ENCODE measurements around the gene PCSK6.
A peak's percentile ranks its signal among the peaks of the same experiment; 100 is the strongest.

Gene PCSK6

DNA sequence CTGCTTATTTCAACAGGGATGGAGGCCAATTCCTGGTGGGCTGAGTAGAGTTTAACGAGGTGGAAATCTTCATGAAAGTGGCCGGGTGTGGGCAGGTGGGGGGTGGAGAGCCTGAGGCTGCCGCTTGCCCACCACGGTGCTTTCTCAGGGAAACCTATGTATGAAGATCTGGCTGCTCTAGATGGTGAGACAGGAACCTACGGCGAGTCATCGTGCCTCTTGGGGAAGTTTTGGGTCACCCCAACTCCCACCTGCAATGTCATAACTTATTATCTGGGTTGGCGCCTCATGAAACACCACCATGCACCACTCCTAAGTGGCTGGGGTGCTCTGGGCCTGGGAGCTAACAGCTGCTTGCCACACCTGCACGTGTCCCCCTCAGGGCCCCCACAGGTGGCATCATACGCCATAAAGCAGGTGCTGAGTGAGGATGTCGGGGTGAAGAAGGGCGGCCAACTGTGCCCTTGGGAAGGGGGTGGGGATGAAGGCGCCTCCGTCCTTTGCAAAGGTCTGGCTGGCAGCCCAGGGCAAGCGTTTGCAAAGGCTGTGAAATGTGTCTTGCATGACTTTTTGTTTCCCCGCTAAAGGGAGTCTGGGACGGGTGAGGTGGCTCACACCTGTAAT is 166.5 kb downstream of the PCSK6 start:
- DNase-seq, result no peak

GRCh38 chr15:101322016-101322695 is 167.4 kb downstream of the PCSK6 start:
- DNase-seq, result no peak

GRCh38 chr15:101320501-101321052 is 168.9 kb downstream of the PCSK6 start:
- DNase-seq, result peak; percentile 67

- no peak for DNase-seq
These were observed 170.7 kb downstream of the PCSK6 start for GRCh38 chr15:101318839-101319238.

DNA sequence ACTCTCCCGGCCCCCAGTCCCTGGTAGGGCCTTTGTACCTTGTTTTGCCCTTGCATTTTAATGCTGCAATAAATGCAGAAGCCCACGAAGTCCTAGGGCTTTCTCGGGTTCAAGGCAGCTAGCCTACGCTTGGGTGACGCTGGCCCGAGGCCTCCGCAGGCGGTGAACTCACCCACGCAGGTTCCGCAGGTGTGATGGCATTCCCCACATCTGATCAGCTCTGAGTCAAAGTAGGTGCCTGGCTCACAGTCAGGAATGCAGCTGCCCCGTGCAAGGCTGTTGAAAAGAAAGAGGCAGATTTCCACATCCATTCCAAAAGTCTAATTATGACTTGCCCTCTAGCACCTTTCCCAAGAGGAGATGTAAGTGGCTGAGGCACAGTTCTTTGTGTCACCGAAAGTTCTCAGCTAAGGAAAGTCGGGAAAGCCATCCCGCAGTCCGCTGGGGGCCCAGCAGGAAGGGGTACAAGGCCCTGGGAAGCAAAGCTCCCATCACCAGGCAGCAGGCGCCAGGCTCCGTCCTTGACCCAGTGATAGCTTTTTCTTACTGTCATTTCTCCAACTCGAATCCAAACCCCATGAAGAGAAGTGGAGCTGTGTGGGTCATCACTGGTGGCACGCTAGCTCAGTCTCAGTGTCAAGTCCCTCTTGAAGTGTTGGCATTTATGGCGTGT is 171.2 kb downstream of the PCSK6 start:
- no peak for DNase-seq

- no peak for DNase-seq
These were observed 172.1 kb downstream of the PCSK6 start for GRCh38 chr15:101317336-101317872.

- DNase-seq, result no peak
These were observed 173.0 kb downstream of the PCSK6 start for GRCh38 chr15:101316529-101316928.

GRCh38 chr15:101315736-101316135 is 173.8 kb downstream of the PCSK6 start:
- no peak for DNase-seq

DNA sequence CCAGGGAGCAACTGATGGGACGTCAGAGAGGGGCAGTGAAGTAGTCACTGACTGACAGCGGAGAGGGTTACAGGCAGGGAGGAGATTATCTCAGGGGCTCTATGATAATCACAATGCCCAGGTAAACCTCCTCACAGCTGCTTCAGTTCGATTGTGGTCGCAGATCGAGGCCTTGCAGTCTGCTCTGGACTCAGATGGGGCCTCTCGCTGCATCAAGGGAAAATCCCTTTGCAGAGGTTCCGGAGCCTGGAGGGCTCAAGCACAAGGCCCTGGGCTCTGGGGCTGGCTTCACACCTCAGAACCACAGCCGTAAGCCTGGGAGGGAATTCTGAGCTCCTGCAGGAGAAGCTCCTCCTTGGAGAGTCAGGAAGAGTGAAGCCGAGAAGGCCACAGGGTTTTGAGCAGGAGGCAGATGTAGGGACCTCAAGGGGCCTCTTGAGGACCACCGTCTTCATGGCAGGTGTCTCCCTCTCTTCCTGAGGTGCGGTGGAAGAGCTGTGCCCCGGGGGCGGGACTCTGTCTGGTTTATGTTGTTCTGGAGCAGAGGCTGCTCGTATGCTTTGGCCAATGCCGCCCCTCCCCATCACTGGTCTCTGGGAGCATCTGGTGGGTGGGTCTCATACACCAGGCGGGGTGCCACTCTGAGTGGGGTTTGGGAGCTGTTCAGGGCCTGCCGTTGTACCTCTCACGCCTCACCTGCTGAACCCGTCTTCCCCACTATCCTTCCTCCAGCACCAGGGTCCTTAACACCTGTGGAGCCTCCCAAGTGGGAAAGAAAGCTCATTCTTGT is 175.0 kb downstream of the PCSK6 start:
- DNase-seq, result no peak

DNA sequence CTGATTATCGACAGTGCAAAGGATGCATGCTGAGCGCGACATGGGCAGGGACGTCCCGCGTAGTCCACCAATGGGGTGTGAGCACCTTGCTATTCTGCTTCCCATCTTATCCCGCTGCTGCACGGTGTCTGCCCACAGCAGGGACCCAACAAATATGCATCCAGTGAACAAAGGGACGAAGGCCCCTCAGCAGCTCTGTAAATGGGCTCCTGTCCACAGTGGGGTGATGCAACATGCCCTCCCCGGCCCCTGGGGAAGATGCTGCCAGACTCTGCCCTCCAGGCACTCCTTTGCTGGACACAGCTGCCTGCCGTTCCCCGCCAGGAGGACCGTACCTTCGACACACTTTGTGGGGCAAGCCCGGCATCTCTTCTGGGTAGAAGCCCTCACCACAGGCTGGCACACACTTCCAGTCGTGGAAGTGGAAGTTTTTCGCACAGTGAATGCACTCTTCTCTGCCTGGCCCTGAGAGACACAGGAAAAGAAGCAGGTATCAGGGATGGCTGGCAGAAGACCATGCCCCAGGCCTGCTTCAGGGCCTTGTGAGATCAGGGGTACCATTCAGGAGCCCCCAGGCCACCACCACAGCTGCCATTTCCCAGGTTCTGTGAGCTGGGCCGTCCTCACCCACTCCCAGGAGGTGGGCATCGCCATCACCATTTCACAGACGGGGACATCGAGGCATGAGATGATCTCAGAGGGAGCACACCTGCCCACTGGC is 176.3 kb downstream of the PCSK6 start:
- DNase-seq, result no peak

DNA sequence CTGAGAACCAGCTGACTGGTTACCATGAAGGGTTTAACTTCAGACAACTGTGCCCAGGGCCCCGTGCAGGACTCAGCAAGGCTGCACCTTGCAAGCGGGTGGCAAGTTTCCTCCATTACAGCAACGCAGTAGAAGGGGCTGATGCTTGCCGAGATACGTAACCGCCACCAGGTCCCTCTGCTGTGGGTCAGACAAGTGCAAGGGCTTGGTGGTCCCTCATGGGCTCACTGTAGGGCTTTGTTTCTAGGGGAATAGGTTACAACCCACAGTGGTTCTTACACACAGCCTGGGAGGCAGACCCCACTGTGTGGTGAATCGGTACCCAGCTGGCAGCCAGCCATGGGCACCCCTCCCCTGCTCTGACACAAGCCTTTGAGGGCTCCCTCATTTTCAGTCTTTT is 179.0 kb downstream of the PCSK6 start:
- no peak for DNase-seq

DNA sequence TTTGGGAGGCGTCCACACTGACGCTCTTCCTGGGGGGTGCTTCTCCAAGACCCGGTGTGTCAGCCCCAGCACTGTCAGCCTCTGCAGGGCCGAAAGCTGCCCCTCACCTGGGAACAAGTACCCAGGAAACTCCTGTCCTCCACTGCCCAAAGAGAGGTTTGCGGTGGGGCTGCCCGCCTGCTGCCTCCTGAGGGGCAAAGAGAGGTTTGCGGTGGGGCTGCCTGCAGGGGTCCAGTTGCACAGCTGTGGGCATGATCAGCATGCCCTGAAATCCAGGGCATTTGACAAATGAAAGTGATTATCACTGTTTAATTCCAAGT is 179.4 kb downstream of the PCSK6 start:
- no peak for DNase-seq

DNA sequence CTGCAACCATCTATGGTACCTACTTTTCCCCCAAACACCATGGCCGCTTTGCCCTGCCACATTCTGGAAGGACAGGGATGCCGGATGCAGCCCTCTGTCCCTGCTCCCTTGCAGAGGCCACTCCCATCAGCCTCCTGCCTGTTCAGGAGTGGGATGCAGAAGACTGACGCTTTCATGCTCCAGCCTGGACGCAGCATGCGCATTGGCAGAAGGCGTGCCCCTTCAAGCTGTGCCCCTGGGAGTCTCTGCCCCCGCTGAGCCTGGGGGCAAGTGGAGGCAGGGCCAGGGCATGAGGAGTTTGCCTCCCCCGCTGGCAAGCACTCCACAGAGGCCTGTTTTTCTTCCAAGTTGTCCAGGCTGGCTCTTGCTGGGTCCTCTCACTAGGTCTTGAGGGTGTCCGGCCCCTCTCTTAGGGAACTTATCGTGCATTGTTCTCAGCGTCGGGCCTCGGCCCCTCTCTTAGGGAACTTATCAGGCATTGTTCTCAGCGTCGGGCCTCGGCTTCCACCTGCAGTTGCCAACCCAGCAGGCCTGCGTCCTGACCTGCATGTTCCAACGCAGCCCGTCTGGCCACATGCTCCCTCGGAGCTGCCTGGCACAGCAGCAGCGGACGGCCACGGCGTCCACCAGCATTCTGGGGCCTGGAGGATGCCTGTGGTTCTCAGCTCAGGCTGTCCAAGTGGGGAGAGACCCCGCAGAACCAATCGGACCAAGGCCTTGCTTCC is 179.9 kb downstream of the PCSK6 start:
- DNase-seq, result no peak

DNA sequence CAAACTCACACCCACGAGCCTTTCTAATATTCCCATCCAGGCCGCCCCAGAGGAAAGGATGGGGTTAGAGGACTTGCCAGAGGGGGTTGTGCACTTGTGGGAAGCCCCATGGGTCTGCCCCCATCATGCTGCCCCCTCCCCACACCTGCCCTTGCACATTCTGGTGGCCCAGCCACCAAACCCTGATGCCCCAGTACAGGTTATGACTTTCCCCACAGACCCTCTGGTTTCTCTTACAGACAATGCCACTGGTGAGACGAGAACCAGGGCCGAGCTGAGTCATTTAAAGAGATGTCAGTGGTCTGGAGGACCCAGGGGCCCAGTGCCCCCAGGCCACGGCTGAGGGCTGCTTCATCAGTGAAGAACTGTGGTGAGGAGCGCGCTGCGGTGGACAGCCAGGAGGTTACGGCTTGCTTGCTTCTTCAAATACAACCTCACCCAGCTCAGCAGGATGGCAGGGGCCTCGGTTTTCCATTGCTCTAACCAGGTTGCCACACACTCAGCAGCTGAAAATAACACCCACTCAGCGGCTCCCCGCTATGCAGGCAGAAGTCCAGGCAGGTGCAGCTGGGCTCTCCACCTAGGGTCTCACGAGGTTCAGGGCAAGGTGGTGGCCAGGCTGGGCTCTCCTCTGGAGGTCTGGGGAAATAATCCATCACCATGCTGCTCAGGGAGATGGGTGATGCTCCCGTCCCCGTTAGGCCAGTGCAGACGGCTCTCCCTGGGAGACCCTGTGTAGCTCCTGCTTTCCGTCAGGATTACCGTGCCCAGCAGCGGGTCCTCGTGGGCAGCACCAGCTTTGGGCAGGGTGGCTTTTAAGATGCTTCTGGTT is 180.7 kb downstream of the PCSK6 start:
- no peak for DNase-seq

DNA sequence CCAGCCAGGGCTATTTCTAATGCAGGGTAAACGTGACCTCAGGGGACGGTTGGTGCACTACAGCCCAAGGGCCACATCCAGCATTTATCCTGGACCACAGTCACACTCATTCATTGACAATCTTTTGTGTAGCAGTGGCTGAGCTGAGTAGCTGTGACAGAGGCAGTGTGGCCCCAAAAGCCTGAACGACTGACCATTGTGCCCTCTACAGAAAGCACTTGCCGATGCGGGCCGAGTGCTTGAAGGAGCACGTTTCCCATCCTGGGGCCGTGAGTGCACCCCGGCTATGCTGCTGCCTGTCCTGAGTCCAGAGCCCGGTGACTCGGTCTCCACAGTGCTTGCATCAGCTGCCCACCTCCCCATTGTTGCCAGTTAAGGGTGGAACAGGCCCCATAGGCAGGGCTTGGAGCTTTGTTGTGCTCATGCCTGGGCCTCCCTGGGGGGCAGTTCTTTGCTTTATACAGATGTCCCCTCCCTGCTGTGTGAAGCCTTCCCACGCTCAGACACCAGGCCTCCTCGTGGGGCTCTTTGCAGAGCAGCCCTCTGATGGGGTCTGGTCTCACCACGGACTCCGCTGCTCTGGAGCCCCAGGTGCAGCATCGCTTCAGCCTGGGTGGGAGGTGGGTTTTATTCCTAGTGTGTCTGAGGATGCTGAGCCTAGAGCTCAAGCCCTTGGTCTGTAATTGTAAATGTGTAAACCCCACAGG is 181.5 kb downstream of the PCSK6 start:
- DNase-seq, result no peak

DNA sequence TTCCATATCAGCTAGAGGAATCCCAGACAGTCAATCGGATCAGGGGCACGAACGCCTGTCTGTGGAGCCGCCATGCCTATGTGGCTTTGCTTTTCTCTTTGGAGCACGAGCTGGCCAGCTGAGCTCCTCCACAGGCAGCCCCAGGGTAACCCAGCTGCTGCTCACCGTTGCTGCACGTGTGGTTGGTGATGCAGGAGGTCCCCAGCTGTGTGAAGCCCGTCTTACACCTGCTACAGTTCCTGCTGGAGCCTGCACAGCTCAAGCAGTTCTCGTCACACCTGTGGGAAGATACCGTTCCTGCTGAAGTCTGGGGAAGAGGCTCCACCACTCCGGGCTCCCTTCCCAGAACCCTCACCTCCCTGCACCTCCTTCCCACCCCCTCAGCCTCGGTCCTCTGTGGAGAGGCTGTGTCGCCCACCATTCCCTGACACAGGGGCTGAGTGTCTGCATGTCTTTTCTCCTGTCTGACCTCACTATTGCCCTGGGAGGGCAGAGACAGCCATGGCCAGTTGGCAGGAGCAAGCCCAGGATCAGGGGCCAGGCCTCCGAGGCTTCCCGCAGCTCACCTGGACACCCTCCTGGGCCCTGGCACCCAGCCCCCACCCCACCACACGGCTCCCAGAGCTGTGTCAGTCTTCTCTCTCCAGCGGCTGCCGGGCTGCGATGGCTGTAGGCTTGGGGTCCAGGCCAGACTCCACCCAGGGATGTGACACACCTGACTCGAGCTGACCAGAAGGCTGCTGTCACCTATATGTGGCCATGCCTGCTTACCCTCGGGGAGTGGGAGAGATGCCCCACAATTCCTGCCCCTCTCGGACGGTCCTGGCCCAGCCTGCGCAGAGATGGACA is 182.2 kb downstream of the PCSK6 start:
- no peak for DNase-seq

DNA sequence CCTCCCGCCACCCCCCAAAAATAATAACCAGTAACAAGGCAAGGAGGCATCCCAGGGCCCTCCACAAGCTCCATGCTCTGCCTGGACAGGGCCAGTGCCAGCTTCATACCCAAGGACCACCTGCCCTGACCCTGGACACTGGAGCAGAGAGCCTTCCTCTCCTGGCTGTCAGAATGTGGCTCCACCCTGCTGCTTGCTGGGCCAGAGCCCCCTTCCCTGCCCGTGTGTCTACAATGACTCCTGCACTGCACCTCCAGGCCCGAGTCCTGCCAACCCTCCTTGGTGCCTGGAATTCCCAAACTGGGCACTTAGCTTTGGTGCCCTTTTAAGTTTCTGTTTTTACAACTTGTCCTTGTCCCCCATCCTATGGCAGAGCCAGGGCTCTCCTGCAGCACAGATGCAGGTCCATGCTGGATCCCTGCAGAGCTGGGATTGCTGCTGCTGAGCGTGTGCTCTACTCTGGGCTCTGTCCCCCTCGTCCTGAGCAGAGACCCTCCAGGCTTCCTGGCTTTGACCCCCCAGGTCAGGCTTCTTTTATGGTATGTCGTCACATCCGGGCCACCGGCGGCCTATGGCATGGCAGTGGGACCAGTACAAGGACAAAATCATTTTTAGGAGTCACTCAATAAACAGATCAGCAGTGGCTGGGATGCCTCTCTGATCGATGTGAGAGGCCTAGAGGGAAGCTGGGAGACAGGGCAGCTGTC is 183.0 kb downstream of the PCSK6 start:
- no peak for DNase-seq

GRCh38 chr15:101305820-101306255 is 183.7 kb downstream of the PCSK6 start:
- no peak for DNase-seq
